Esophagus (tissue), 2 donors: ENCODE results near the gene LPCAT1. TPM values are rescaled to one million over a fixed set of nuclear protein-coding genes. Genes with fewer than 3 reads are reported as not detected.
"Not testable (repeated sequence)": the region's sequence is repeated elsewhere in the genome, so short reads cannot be mapped to it uniquely, and the experiment has no call there.

Experiments
- H3K27ac ChIP-seq, 2 donors: one replicate each; pipeline ENCODE4 v1.5.1; 2013; ENCODE audit warnings: low read depth in 2 of 2, mild to moderate bottlenecking in 2 of 2, inconsistent platforms in 1 of 2, low read length in 1 of 2, moderate library complexity in 1 of 2
- H3K27me3 ChIP-seq, 2 donors: one replicate each; pipeline ENCODE4 v1.6.1; 2013; ENCODE audit warnings: low read length in 2 of 2, control low read depth in 1 of 2, mild to moderate bottlenecking in 1 of 2; ENCODE audit not compliant: insufficient read depth in 2 of 2, control insufficient read depth in 1 of 2
- H3K36me3 ChIP-seq, 2 donors: one replicate each; pipeline ENCODE4 v1.6.1; 2013; ENCODE audit warnings: low read length in 1 of 2; ENCODE audit not compliant: control insufficient read depth in 2 of 2, insufficient read depth in 2 of 2
- H3K4me1 ChIP-seq, 2 donors: one replicate each; pipeline ENCODE4 v1.6.1; 2013; ENCODE audit warnings: low read length in 1 of 2; ENCODE audit not compliant: control insufficient read depth in 2 of 2, insufficient read depth in 2 of 2
- H3K4me3 ChIP-seq, 2 donors: one replicate each; pipeline ENCODE4 v1.5.1; 2013; ENCODE audit warnings: low read length in 2 of 2, mild to moderate bottlenecking in 2 of 2, low read depth in 1 of 2, moderate library complexity in 1 of 2
- H3K9me3 ChIP-seq, 2 donors: one replicate each; pipeline ENCODE4 v1.6.1; 2013; ENCODE audit warnings: mild to moderate bottlenecking in 2 of 2, low read depth in 1 of 2, low read length in 1 of 2, moderate library complexity in 1 of 2; ENCODE audit not compliant: control insufficient read depth in 2 of 2, insufficient read depth in 1 of 2
- WGBS, 2 donors: extraction: QIAGEN DNeasy Blood & Tissue Kit; methylation state at CpG; one replicate each; pipeline ENCODE4 v1.1.7; 2013; 5-methylcytosine and 5-hydroxymethylcytosine counted together
- polyA plus RNA-seq, 2 donors: library from polyadenylated mRNA; stranded (reverse); fragments of 200-250 nt; gene quantifications; one replicate each; pipeline ENCODE4 v1.2.3, GENCODE V29; 2013
- donor health status: healthy with polysubstance abuse.
- donor health status: Bipolar disorder and iron deficiency.

LPCAT1 gene
- polyA plus RNA-seq, 2 donors: 5.0 to 6.3 TPM

DNA sequence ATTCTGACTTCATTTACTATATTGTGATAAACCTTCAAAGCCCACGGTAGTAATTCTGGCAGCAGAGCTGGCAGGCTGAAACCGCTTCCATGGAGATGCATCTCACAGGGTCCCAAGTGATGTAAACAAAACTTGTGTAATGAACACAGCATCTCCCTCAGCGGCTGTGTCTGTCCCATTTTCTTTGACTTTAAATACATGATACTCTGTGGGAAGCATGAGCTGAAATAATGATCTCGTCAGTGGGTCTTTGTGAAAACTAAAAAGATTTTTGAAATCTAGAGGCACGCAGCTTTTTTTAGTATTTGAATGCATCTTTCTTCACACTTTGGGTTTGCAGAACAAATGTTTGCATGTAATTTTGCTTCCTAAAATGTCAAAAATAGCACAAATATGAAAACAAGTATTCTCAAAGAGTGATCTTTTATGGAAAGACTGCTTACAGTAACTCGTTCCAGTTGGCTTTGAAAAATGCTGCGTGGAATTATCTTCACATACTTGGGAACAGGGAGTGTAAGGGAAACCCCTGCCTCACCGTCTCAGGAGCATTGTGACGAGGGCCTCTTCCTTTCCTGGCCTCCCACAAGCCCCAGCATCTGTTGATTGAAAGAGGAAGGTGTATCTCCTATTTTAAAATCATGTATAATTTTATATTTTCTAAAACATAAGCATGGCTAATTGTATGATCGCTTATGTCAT, 18.1 kb upstream of the LPCAT1 start:
- Histone ChIP-seq H3K4me1 (peaks cover 2 to 9% of the 10 kb centered on the region in 2 donors), H3K27ac (no peak overlapping the region), H3K4me3 (no peak overlapping the region), H3K9me3 (peaks cover 2 to 3% of the 10 kb centered on the region in 2 donors), H3K36me3 (no peaks in the 10 kb centered on the region), H3K27me3 (no peaks in the 10 kb centered on the region)
- WGBS, 2 donors: 56 to 63% methylated on average over 10 of the region's 10 CpGs

GRCh38 chr5:1540831-1541701, 17.3 kb upstream of the LPCAT1 start:
- 91 to 93% methylated on average over 11 of the region's 11 CpGs for WGBS, 2 donors
- no peak overlapping the region for H3K27ac ChIP-seq
- peaks cover 2 to 12% of the 10 kb centered on the region in 2 donors for H3K4me1 ChIP-seq
- H3K27me3 ChIP-seq: no peaks in the 10 kb centered on the region
- no peak overlapping the region for H3K4me3 ChIP-seq
- H3K9me3 ChIP-seq: peaks cover 2 to 3% of the 10 kb centered on the region in 2 donors
- no peaks in the 10 kb centered on the region for H3K36me3 ChIP-seq

DNA sequence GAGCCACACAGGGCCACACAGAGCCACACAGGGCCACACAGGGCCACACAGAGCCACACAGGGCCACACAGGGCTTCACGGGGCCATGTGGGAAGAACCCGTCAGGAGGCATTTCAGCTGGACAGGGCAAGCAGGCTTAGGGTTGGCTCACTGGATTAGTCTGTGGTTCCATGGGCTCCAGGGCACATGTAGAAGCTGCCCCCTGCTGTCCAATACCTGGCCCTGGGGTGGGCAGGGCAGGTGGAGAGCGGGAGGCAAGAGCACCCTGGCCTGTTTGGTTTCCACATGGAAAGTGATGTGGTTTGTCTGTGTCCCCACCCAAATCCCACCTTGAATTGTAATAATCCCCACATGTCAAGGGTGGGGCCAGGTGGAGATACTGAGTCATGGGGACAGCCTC, 16.4 kb upstream of the LPCAT1 start:
- WGBS, 2 donors: 97 to 98% methylated on average over 3 of the region's 3 CpGs
- H3K27ac ChIP-seq: no peak overlapping the region
- H3K9me3 ChIP-seq: peaks cover 2 to 3% of the 10 kb centered on the region in 2 donors
- no peak overlapping the region for H3K4me3 ChIP-seq
- peaks cover 2 to 12% of the 10 kb centered on the region in 2 donors for H3K4me1 ChIP-seq
- no peaks in the 10 kb centered on the region for H3K27me3 ChIP-seq
- H3K36me3 ChIP-seq: no peaks in the 10 kb centered on the region

GRCh38 chr5:1539393-1540161, 15.8 kb upstream of the LPCAT1 start:
- H3K9me3 ChIP-seq, H3K4me1 ChIP-seq, H3K36me3 ChIP-seq, H3K27ac ChIP-seq, H3K27me3 ChIP-seq, H3K4me3 ChIP-seq: not testable (repeated sequence)
- 75 to 81% methylated on average over 8 of the region's 8 CpGs for WGBS, 2 donors

- H3K4me3 ChIP-seq: no peak overlapping the region
- H3K9me3 ChIP-seq: peaks cover 2 to 3% of the 10 kb centered on the region in 2 donors
- peaks cover 2 to 6% of the 10 kb centered on the region in 2 donors for H3K4me1 ChIP-seq
- no peak overlapping the region for H3K27ac ChIP-seq
- no peaks in the 10 kb centered on the region for H3K27me3 ChIP-seq
- H3K36me3 ChIP-seq: no peaks in the 10 kb centered on the region
- 95 to 98% methylated on average over 13 of the region's 13 CpGs for WGBS, 2 donors
Observed at GRCh38 chr5:1538741-1539392, 15.1 kb upstream of the LPCAT1 start.

DNA sequence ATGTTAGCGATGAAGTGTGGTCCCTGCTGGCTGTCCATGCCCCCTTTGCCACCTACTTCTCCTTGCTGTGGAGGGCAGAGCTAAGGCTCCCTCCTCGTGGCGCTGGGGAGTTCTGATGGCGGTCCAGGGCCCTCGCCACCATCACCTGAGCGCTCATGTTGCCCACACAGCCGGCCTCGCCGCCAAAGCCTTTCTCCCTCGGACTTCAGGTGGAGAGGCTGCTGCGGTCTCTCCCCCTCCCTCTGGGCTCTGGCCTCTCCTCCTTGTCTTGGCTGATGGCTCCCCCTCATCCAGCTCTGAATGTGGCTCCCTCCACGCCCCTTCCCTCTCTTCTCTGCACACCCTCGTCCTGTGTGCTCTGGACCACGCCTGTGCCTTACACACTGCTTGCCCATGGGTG, 14.5 kb upstream of the LPCAT1 start:
- Histone ChIP-seq H3K4me1 (peaks cover 0 to 6% of the 10 kb centered on the region in 2 donors), H3K27me3 (no peaks in the 10 kb centered on the region), H3K36me3 (no peaks in the 10 kb centered on the region), H3K4me3 (no peak overlapping the region), H3K27ac (no peak overlapping the region), H3K9me3 (peaks cover 2 to 3% of the 10 kb centered on the region in 2 donors)
- WGBS, 2 donors: 96% methylated on average over 14 of the region's 14 CpGs

DNA sequence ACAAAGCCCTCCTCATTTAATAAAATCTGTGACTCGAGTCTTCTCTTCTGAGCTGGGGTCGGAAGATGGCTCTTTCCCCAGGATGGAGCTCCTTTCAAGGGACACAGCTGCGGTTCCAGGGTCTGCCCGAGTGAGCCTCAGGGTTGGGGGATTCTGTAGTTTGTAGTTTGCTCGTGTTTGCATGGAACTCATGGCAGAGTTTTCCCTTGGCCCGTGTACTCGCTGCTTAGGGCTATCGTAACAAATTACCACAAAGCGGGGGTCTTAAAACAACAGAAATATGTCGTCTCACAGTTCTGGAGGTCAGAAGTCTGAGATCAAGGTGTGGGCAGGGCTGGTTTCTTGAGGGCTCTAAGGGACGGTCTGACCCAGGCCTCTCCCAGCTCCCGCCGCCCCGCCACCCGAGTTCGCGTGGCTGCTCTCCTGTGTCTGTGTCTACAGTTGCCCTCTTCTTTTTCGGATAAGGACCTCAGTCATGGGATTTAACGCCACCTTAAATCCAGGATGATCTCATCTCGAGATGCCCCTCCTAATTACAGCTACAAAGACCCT, 13.9 kb upstream of the LPCAT1 start:
- H3K4me1 ChIP-seq: peaks cover 0 to 5% of the 10 kb centered on the region in 2 donors
- no peaks in the 10 kb centered on the region for H3K36me3 ChIP-seq
- no peak overlapping the region for H3K4me3 ChIP-seq
- H3K9me3 ChIP-seq: peaks cover 2 to 3% of the 10 kb centered on the region in 2 donors
- H3K27ac ChIP-seq: no peak overlapping the region
- 92 to 96% methylated on average over 20 of the region's 20 CpGs for WGBS, 2 donors
- H3K27me3 ChIP-seq: no peaks in the 10 kb centered on the region

DNA sequence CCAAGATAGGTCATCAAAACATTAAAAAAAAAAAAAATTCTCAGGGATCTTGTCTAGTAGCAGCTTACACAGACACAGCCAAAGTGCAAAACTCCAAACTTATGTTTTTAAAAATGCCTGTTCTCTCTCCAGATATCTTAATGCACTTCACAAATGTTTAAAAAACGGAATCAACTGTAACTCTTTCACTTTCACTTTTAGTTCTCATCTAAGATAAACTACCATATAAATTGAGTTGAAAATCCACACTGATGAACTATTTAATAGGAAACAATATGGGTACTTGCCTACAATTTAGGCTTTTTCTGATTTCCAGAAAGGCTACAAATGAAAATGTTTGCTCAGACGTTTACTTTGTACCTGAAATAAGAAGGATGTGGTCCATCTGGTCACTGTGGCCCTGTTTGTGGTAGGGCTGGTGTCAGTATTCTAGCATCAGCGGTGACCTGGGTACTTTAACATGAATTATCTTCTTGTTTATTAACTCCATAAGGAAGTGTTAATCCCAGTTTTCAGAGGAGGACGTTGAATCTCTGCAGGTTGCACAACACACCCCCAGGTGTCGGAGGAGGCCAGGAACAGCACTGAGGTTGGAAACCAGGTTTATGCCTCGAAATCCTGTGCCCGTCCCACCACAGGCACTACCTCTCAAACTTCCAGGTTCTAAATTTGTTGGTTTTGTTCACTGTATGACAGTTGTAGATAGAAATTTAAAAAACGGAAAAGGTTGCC, 13.3 kb upstream of the LPCAT1 start:
- H3K27me3 ChIP-seq: no peaks in the 10 kb centered on the region
- H3K9me3 ChIP-seq: peaks cover 2 to 3% of the 10 kb centered on the region in 2 donors
- 62 to 67% methylated on average over 8 of the region's 8 CpGs for WGBS, 2 donors
- H3K27ac ChIP-seq: no peak overlapping the region
- peaks cover 0 to 4% of the 10 kb centered on the region in 2 donors for H3K4me1 ChIP-seq
- H3K36me3 ChIP-seq: no peaks in the 10 kb centered on the region
- no peak overlapping the region for H3K4me3 ChIP-seq
